AML-193 (cell line): ENCODE measurements around the gene SLC22A12.
"Not testable (repeated sequence)": the region's sequence is repeated elsewhere in the genome, so short reads cannot be mapped to it uniquely, and the experiment has no call there.

ENCODE experiments used
- DNase-seq, 2 experiments: peaks; one replicate each; lab custom pipeline; 2025; lab: John Stamatoyannopoulos, UW

Gene SLC22A12

GRCh38 chr11:64590763-64591221 is at the start of gene SLC22A12:
SLC22A12 (plus strand) TSS chr11:64591220; CDS start chr11:64591557, 337 bp downstream.
- DNase-seq, result no peak

GRCh38 chr11:64542172-64543125 is 48.6 kb upstream of the SLC22A12 start:
- no peak for DNase-seq

DNA sequence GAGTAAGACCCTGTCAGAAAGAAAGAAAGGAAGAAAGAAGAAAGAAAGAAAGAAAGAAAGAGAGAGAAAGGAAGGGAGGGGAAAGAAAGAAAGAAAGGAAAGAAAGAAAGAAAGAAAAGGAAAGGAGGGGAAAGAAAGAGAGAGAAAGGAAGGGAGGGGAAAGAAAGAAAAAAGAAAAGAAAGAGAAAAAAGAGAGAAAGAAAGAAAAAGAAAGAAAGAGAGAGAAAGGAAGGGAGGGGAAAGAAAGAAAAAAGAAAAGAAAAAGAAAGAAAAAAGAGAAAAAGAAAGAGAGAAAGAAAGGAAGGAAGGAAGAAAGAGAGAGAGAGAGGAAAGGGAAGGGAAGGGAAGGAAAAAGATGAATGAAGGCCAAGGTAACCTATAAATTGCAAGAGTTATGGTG is 47.2 kb upstream of the SLC22A12 start:
- DNase-seq, result no peak

DNA sequence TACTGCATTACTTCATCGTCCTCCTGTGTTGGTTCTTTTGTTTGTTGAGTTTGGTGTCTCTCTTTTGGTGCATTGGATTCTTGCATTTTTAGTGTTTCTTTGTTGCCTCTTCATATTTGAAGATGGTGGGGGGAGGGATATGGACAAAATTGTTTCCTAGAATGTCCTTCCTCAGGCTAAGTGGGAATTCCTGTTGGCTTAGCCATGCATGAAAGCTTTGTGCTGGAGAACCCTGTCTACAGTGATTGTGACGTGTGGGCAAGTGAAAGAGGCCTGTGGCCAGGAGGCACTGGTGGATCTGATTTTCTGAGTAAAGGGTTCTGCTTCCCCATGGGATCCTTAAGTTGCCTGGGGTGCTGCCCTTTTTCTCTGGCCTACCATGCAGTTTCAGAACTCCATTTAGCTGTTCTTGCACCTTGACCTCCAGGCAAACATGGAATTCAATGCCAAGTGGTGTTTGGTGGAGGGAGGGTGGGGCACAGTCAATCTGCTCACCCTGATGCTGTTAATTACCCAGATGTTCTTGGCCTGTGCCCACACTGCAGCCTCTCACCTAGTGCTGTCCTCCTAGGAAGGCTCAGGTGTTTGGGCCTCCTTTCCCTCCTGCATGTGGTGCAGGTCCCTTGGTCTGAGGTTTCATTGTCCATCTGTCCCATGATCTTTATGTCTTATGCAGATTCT is 46.3 kb upstream of the SLC22A12 start:
- DNase-seq, result no peak

- DNase-seq, result no peak
Measured at GRCh38 chr11:64545619-64546018, 45.4 kb upstream of the SLC22A12 start.

- no peak for DNase-seq
Measured at GRCh38 chr11:64546176-64546575, 44.8 kb upstream of the SLC22A12 start.

DNA sequence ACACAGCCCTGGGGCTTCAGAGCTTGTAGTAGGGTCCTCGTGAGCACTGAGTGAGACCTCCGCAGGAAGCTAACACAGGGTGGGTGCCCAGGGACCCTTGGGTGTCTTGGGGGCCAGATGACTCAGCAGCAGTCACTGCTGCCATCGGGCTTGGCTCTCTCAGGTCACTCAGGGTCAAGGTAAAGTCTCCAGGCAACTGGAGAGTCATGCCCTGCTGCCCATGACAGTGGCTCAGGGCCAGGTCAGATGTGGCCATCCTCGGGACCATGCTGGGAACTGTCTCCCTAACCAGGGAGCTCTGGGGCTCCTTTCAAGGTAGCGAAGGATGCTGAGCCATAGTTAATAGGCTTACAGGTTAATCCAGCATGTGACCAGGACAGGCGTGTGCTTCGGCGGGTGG is 44.4 kb upstream of the SLC22A12 start:
- DNase-seq, result no peak

DNA sequence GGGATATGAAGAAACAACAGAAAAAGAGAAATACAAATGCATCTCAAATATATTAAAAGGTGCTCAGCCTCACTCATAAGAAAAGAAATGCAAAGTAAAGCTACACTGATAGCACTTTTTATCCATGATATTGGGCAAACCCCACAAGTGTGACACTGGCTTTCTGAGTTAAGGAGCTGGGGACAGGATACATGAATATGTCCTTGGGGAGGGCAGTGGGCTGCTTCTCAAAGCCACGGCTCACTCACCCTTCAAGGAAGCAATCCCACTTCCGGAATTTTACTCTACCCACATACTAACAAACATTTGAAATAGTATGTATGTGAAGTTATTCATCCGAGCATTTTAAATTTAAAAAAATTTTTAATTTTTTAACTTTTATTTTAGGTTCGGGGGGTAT is 41.1 kb upstream of the SLC22A12 start:
- DNase-seq, result no peak

GRCh38 chr11:64553554-64554201 is 37.3 kb upstream of the SLC22A12 start:
- peak; percentile 7 to 23 for DNase-seq

- no peak for DNase-seq
Measured at GRCh38 chr11:64556044-64556720, 34.8 kb upstream of the SLC22A12 start.

- no peak for DNase-seq
Measured at GRCh38 chr11:64556721-64557250, 34.2 kb upstream of the SLC22A12 start.

DNA sequence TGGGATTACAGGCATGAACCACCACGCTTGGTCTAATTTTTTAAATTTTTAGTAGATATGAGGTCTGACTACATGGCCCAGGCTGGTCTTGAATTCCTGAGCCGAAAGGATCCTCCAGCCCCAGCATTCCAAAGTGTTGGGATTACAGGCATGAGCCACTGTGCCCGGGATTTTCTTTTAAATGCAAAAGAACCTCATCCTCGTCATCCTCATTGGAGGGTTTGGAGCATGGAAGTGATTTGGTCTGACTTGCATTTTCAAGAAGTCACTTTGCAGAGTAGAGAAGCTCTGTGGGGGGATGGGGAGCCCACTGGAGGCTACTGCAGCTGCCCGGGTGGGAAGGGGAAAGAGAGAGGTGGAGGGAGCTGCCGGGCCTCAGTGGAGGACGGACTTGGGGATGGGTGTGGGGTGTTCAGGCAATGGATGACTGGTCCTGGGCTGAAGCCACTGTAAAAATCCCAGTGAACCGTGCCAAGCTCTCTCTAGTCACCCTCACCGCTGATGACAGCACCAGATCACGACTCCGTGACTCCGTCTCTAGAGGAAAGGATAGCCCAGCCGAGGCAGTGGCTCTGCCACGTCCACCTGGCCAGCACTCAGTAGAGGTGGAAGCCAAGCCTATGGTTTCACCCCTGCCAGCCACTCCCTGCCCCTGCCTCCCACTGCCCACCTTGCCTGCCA is 32.8 kb upstream of the SLC22A12 start:
- DNase-seq, result no peak

- no peak for DNase-seq
Measured at GRCh38 chr11:64558869-64559268, 32.2 kb upstream of the SLC22A12 start.

- DNase-seq, result no peak
Measured at GRCh38 chr11:64559351-64560138, 31.5 kb upstream of the SLC22A12 start.

GRCh38 chr11:64560139-64560771 is 30.8 kb upstream of the SLC22A12 start:
- no peak for DNase-seq

GRCh38 chr11:64560941-64561340 is 30.1 kb upstream of the SLC22A12 start:
- no peak for DNase-seq

DNA sequence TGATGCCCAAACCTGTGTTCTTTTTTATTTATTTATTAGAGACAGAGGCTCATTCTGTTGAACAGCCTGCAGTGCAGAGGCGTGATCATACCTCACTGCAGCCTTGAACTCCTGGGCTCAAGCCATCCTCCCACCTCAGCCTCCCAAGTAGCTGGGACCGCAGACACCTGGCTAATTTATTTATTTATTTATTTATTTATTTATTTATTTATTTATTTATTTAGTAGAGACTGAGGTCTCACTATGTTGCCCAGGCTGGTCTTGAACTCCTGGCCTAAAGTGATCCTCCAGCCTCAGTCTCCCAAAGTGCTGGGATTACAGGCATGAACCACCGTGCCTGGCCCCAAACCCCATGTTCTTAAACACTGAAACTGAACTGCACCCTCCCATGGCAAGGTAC is 29.6 kb upstream of the SLC22A12 start:
- not testable (repeated sequence) for DNase-seq

- no peak for DNase-seq
Measured at GRCh38 chr11:64561984-64562722, 28.9 kb upstream of the SLC22A12 start.

GRCh38 chr11:64562723-64563351 is 28.2 kb upstream of the SLC22A12 start:
- no peak for DNase-seq
